Melanocyte of skin (primary cell): ENCODE measurements around the gene ZNF385A. TPM values are rescaled to one million over a fixed set of nuclear protein-coding genes. Genes with fewer than 3 reads are reported as not detected.

Source experiments
- small RNA-seq, 2 donors: library from RNA; depleted of rRNA; stranded (forward); fragments of <200 nt; gene quantifications; one replicate each; pipeline ENCODE3, GENCODE V24; 2012
- total RNA-seq, 2 donors: library from RNA; depleted of rRNA; stranded (reverse); fragments of >200 nt; gene quantifications; 2 replicates each; pipeline ENCODE4 v1.2.3, GENCODE V29; 2012

ZNF385A gene, protein sequence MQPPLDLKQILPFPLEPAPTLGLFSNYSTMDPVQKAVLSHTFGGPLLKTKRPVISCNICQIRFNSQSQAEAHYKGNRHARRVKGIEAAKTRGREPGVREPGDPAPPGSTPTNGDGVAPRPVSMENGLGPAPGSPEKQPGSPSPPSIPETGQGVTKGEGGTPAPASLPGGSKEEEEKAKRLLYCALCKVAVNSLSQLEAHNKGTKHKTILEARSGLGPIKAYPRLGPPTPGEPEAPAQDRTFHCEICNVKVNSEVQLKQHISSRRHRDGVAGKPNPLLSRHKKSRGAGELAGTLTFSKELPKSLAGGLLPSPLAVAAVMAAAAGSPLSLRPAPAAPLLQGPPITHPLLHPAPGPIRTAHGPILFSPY
- total RNA-seq, result 1 to 10 TPM in 1 of 2 donors, under 1 TPM in 1; 1.00 to 2.4 TPM

GRCh38 chr12:54384591-54385041, at the start of gene ZNF385A:
Gene ZNF385A (minus strand): TSS chr12:54384733. CDS start chr12:54384514, 219 bp downstream.

DNA sequence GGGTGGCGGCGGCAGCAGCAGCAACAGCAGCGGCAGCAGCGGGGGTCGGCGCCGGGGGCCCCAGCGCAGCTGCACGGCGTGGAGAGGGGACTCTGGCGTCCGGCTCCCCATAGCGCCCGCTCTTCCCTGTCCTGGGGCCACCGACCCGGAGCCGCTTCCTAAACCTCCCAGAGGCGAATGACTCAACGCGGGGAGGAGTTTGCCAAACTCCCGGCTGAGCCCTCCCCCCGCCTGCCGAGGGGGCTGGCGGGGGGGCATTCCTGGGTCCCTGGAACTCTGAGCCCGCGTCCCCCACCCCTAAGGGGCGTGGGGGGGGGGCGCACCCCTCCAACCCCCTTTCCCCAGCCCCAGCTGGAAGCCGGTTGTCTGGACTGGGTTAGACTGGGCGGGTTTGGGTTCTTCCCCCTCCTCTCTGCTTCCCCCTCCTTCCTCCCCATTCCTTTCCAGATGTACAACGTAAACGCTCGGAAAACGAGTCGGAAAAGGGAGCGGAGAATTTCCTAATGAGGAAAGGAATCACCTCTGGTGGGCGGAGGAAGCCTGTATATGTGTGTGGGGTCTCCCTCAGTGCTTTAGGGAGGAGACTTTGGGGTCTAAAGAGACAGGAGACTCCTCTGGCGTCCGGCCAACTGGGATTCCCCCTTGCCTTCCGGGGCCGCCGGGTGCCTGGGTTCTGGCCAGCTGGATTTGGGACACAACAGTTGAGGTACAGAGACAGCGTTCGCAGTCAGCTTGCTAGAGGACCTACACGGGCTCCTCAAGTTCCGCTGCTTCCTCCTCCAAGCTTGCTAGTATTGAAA, 34.8 kb upstream of the ZNF385A start, which contains the start of gene ITGA5:
Gene ITGA5, minus strand, starts transcription at position 179 of the 800 bp plus-strand sequence. Its CDS starts 68 bp downstream, at position 111.

DNA sequence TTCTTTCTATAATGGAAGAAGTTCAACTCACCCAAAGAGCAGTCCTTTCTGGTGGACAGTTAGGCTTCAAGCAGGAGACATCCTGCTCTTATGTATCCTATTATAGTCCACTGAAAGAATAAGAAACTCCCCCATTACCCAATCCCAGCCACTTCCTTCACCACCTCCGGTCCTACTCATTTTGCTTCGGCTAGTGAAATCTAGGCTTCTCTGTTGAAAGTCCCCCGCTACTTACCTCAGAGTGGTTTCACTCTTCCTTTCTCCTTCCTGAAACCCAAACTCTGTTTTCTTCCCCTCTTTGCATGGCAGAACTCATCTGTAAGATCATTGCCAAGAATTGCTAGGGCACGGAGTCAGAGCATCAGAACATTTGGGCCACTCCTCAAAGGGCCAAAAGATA, 20.1 kb downstream of the ZNF385A start, which contains the start of gene GPR84:
Gene GPR84, minus strand, starts transcription at position 74 of the 400 bp plus-strand sequence. CDS start 635 bp downstream, outside the sequence.

GRCh38 chr12:54324617-54325441, 59.7 kb downstream of the ZNF385A start, which contains the start of gene COPZ1:
Gene COPZ1 (plus strand): TSS chr12:54325131. CDS start chr12:54325164, 33 bp downstream.

Small RNA genes lying within 50 kb of the gene (small RNA-seq; reads per million reads assigned to genes)
- gene MIR148B (934 to 1,277 reads per million in 2 donors), gene RN7SL744P (0 reads per million in 2 donors)

Other genes with a start within 250 kb of the ZNF385A start
- 10 to 100 TPM; 28.6 to 37.6 TPM for gene SMUG1, start 195.7 kb downstream of the ZNF385A start, total RNA-seq
- 10 to 100 TPM; 15.8 to 24.6 TPM for gene CBX5, start 104.6 kb downstream of the ZNF385A start, total RNA-seq
- 100 to 1,000 TPM; 158 to 220 TPM for gene HNRNPA1, start 104.0 kb downstream of the ZNF385A start, total RNA-seq
- gene NFE2, start 83.7 kb downstream of the ZNF385A start, total RNA-seq, result not detected
- gene COPZ1, start 59.6 kb downstream of the ZNF385A start, total RNA-seq, result 10 to 100 TPM; 90.5 to 95.2 TPM
- under 1 TPM in 1 of 2 donors, not detected in 1; under 0.01 TPM for gene GPR84, start 20.2 kb downstream of the ZNF385A start, total RNA-seq
- 10 to 100 TPM; 78.5 to 88.2 TPM for gene ITGA5, start 34.5 kb upstream of the ZNF385A start, total RNA-seq
- not detected for gene GTSF1, start 88.9 kb upstream of the ZNF385A start, total RNA-seq
- not detected for gene NCKAP1L, start 113.0 kb upstream of the ZNF385A start, total RNA-seq
- gene PDE1B, start 164.9 kb upstream of the ZNF385A start, total RNA-seq, result under 1 TPM in 1 of 2 donors, not detected in 1; 0.33 TPM
- not detected for gene PPP1R1A, start 203.9 kb upstream of the ZNF385A start, total RNA-seq